HG02938 (cell line): Measurements from ENCODE around the gene GLYATL1B.
"Not testable (repeated sequence)": the region's sequence is repeated elsewhere in the genome, so short reads cannot be mapped to it uniquely, and the experiment has no call there.

Experiments
- ATAC-seq: cut with Tn5 transposase; IDR thresholded peaks from one replicate; pipeline ENCODE4 v1.9.1; 2021; ENCODE audit warnings: mild to moderate bottlenecking, moderate library complexity; ENCODE audit not compliant: unreplicated experiment

GLYATL1B gene

GRCh38 chr11:59095972-59096575 lies 10.0 kb downstream of the GLYATL1B start:
- ATAC-seq, result not testable (repeated sequence)

- ATAC-seq, result peak; percentile 34
Observed at GRCh38 chr11:59097113-59097708, 11.1 kb downstream of the GLYATL1B start.

GRCh38 chr11:59097938-59098337 lies 11.8 kb downstream of the GLYATL1B start:
- ATAC-seq, result not testable (repeated sequence)

- peak; percentile 64 for ATAC-seq
Observed at GRCh38 chr11:59102259-59102765, 16.2 kb downstream of the GLYATL1B start.

- peak; percentile 68 for ATAC-seq
Observed at GRCh38 chr11:59106363-59107336, 20.5 kb downstream of the GLYATL1B start, which contains the start of gene FAM111B. Gene FAM111B, plus strand, starts transcription at chr11:59107237. Its CDS starts 2,389 bp downstream, at chr11:59109626.

- peak; percentile 30 for ATAC-seq
Observed at GRCh38 chr11:59107721-59108120, 21.6 kb downstream of the GLYATL1B start.

- ATAC-seq, result no peak
Observed at GRCh38 chr11:59112494-59112893, 26.4 kb downstream of the GLYATL1B start.

GRCh38 chr11:59114344-59114743 lies 28.2 kb downstream of the GLYATL1B start:
- no peak for ATAC-seq

GRCh38 chr11:59115553-59115952 lies 29.4 kb downstream of the GLYATL1B start:
- no peak for ATAC-seq

- no peak for ATAC-seq
Observed at GRCh38 chr11:59117774-59118173, 31.7 kb downstream of the GLYATL1B start.

- ATAC-seq, result no peak
Observed at GRCh38 chr11:59119826-59120225, 33.7 kb downstream of the GLYATL1B start.

GRCh38 chr11:59135648-59136461 lies 49.7 kb downstream of the GLYATL1B start:
- ATAC-seq, result peak; percentile 94

GRCh38 chr11:59136551-59136950 lies 50.4 kb downstream of the GLYATL1B start:
- ATAC-seq, result not testable (repeated sequence)

- ATAC-seq, result no peak
Observed at GRCh38 chr11:59137190-59137589, 51.1 kb downstream of the GLYATL1B start.

GRCh38 chr11:59138643-59139042 lies 52.5 kb downstream of the GLYATL1B start:
- no peak for ATAC-seq

GRCh38 chr11:59141191-59141590 lies 55.1 kb downstream of the GLYATL1B start:
- no peak for ATAC-seq

GRCh38 chr11:59141673-59142460 lies 55.8 kb downstream of the GLYATL1B start:
- ATAC-seq, result peak; percentile 0

GRCh38 chr11:59142530-59143507 lies 56.7 kb downstream of the GLYATL1B start, which contains the start of gene FAM111A:
Gene FAM111A, plus strand, starts transcription at chr11:59142856. Its CDS starts 6,017 bp downstream, at chr11:59148873.
- ATAC-seq, result peak; percentile 69
